Activated CD8-positive, alpha-beta memory T cell treated with anti-CD3 and anti-CD28 coated beads for 36 hours (primary cell): ENCODE data around the gene ERBIN. TPM values are rescaled to one million over a fixed set of nuclear protein-coding genes. Genes with fewer than 3 reads are reported as not detected.
"Not testable (repeated sequence)": the region's sequence is repeated elsewhere in the genome, so short reads cannot be mapped to it uniquely, and the experiment has no call there.

Experiments
- CTCF ChIA-PET: fragments of 350-600 bp; sonication (Branson Sonifier 250); formaldehyde crosslinking; loops from one replicate; lab custom pipeline; 2021; ENCODE audit warnings: antibody characterized with exemption; lab: Charles Lee
- POLR2A ChIA-PET: fragments of 350-600 bp; sonication (Branson Sonifier 250); formaldehyde crosslinking; loops from one replicate; lab custom pipeline; 2021; ENCODE audit warnings: antibody characterized with exemption; lab: Charles Lee
- total RNA-seq, 2 experiments: library from RNA; stranded (reverse); gene quantifications; one replicate each; pipeline ENCODE4 v1.2.3, GENCODE V29; 2021

Gene ERBIN
- total RNA-seq, 2 experiments from 2014 or later, result 33.8 to 35.8 TPM

DNA sequence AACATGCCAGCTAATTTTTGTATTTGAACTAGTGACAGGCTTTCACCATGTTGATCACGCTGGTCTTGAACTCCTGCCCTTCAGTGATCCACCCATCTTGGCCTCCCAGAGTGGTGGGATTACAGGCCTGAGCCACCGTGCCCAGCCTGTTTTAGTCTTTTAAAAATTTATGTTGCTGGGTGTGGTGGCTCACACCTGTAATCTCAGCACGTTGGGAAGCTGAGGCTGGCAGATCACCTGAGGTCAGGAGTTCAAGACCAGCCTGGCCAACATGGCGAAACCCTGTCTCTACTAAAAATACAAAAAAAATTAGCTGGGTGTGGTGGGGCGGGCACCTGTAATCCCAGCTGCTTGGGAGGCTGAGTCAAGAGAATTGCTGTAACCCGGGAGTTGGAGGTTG is 10.7 kb upstream of the ERBIN start:
- CTCF ChIA-PET, POLR2A ChIA-PET: not testable (repeated sequence)

GRCh38 chr5:65916066-65916465 is 10.3 kb upstream of the ERBIN start:
- POLR2A ChIA-PET, result no interaction called here
- CTCF ChIA-PET, result no interaction called here

DNA sequence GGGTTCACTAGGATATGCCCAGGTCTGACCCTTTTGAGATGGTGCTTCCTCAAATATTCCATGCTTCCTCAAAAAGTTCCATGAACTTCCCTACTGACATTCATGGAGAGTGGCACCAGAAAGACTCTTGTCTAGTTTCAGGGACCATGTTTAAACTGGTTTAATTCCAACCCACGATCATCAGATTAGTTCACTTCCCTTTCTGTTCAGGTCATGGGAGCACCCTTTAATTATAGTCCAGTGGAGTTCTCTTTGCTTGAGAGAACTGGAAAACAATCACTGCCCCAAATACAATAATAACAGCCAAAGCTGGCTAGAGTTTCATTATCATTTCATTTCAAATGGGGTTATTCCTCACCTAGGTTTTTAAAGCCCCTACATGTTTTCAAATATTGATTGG is 9.7 kb upstream of the ERBIN start:
- ChIA-PET CTCF (no interaction called here), POLR2A (no interaction called here)

DNA sequence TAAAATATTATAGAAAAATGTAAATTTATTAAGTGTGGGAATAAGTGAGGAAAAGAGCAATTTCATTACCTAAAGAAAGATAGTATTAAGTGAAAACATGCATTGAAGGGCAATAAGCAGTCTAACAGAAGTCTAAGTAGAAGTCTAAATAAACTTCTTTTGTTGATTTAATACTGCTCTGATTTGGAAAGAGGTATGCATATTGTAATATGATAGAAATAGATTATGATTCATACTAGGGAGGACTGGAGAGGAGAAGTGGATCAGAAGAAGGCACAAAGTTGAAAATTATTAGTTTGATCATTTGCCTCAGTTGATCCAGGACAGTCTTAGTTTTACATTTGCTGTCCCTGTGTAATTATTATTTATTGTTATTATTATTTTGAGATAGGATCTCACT is 6.6 kb upstream of the ERBIN start:
- ChIA-PET CTCF (no interaction called here), POLR2A (no interaction called here)

GRCh38 chr5:65923339-65923738 is 3.0 kb upstream of the ERBIN start:
- POLR2A ChIA-PET, result no interaction called here

GRCh38 chr5:65924366-65925043 is 1.9 kb upstream of the ERBIN start:
- ChIA-PET POLR2A (interaction anchor here (1.0 kb wide), 1 partner anchor 220 kb away, joined by 3 read pairs; no protein-coding TSS in a partner anchor), CTCF (interaction anchor here (0.6 to 0.8 kb wide), 3 partner anchors 27 to 578 kb away, joined by 3 to 5 read pairs (median 3); no protein-coding TSS in a partner anchor)

More at GRCh38 chr5:65923339-65923738, 3.0 kb upstream of the ERBIN start:
- CTCF ChIA-PET, result no interaction called here

DNA sequence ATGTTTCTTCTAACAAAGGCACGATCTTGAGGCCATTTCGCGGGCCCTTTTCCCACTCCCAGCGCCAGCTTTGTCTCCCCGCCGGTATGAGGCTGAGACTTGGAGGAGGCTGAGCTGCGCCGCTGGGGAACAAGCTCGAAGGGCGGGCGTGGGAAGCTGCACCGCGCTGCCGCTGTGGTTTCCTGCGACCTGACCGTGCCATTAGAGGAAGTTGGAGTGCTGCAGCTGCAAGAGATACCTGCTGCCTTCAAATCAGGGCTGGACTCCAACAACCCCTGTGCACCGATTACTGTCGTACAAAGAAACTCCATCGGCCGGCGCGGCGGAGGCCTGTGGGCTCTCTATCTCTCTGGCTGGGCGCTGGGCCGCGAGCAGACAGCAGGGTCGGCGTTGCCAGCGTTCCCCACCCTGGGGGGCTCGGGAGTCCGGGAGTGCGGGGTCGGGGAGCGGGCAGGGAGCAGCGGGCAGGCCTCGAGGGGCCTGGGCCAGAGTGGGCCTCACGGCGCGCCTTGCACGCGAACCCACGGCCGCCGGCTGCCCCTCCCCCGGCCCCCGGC is 1.3 kb upstream of the ERBIN start:
- CTCF ChIA-PET, result interaction anchor here (0.6 to 0.8 kb wide), 3 partner anchors 27 to 578 kb away, joined by 3 to 5 read pairs (median 3); no protein-coding TSS in a partner anchor

GRCh38 chr5:65925601-65926275 is 637 bp upstream of the ERBIN start:
- CTCF ChIA-PET, result interaction anchor here (0.8 to 1.0 kb wide), 2 partner anchors 26 to 183 kb away, joined by 3 to 4 read pairs; no protein-coding TSS in a partner anchor

More for the DNA sequence above, 1.3 kb upstream of the ERBIN start:
- POLR2A ChIA-PET, result interaction anchor here (0.5 to 1.0 kb wide), 2 partner anchors 155 to 219 kb away, joined by 3 read pairs; no protein-coding TSS in a partner anchor

DNA sequence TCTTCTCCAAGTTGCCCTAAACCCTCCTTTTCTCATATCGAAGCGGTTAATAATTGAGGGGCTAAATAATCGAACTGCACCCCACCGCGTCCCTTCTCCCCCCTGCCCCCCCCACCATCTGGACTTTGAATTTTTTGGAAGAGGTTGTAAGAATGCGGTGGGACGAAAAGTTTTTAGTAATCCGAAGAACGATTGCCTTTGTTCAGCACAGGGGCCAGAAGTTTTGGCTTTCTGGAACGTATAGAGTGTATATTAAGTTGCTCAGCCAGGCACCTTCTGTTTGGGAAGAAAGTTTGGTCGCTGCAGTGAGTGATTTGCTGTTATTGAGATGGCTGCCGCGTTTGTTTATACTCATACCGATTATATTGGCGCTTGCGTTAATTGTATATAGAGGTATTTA is 518 bp downstream of the ERBIN start:
- CTCF ChIA-PET, result interaction anchor here (1.0 kb wide), 1 partner anchor 184 kb away, joined by 4 read pairs; no protein-coding TSS in a partner anchor
- POLR2A ChIA-PET, result interaction anchor here (0.6 kb wide), 2 partner anchors 205 to 212 kb away, joined by 5 read pairs; no protein-coding TSS in a partner anchor

More at GRCh38 chr5:65925601-65926275, 637 bp upstream of the ERBIN start:
- POLR2A ChIA-PET, result interaction anchor here (0.5 to 0.7 kb wide), 3 partner anchors 73 to 261 kb away, joined by 3 to 5 read pairs (median 4); no protein-coding TSS in a partner anchor

- ChIA-PET POLR2A (no interaction called here), CTCF (no interaction called here)
These were observed 1.3 kb downstream of the ERBIN start for GRCh38 chr5:65927503-65928321.

- POLR2A ChIA-PET, result no interaction called here
- CTCF ChIA-PET, result no interaction called here
These were observed 2.0 kb downstream of the ERBIN start for GRCh38 chr5:65928322-65928752.

DNA sequence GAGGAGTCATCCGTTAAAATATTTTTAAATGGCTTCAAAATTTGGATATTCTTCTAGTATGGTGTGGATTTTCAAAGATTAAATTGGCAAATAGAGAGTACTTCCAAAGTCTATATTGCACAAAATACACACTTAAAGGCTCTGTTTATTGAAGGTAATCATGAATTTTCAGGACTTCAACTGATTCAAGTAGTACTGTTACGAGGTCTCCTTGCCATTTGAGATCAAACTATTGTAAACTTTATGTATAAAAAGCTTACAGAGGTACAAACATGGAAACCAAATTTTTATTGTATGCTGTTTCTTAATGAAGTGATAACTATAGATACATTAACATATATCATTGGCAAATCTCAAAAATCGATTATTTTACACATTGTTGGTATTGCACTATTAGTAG is 2.5 kb downstream of the ERBIN start:
- CTCF ChIA-PET, result no interaction called here

DNA sequence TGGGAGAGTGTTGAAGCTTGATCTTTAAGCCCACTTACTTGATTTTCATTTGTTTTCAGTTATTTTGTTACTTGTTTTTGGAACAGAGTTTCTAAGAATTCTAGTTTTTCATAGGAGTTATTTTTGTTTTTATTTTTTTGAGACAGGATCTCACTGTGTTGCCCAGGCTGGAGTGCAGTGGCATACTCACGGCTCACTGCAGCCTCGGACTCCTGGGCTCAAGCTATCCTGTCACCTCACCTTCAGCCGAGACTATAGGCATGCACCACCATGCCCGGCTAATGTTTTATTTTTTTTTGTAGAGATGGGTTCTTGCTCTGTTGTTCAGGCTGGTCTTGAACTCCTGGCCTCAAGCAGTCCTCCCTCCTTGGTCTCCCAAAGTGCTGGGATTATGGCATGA is 6.3 kb downstream of the ERBIN start:
- ChIA-PET CTCF (interaction anchor here (0.6 kb wide), 1 partner anchor 66 kb away, joined by 3 read pairs; no protein-coding TSS in a partner anchor), POLR2A (no interaction called here)

More for the DNA sequence above, 2.5 kb downstream of the ERBIN start:
- POLR2A ChIA-PET, result no interaction called here

DNA sequence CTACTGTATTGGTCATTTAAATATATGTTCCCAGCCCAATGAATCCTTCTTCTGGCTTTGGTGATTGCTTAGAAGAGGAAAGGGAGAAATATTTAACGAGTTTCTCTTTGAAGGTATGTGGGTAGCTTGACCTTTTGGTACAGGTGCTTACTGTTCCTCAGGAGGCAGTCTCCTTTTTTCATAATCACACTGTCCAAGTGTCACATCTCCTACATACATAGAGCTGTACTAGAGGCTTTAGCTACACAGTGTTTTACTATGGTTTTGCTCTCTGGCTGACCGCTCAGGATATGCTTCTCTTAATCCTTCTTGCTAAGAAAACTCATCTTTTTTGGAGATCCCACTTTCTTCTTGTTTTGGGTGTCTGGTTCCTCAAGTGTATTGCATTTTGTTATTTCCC is 6.9 kb downstream of the ERBIN start:
- CTCF ChIA-PET, result no interaction called here
- POLR2A ChIA-PET, result no interaction called here

GRCh38 chr5:65938256-65938655 is 11.9 kb downstream of the ERBIN start:
- CTCF ChIA-PET, result interaction anchor here (1.2 kb wide), 1 partner anchor 60 kb away, joined by 3 read pairs; no protein-coding TSS in a partner anchor
- POLR2A ChIA-PET, result no interaction called here

GRCh38 chr5:65943771-65944170 is 17.4 kb downstream of the ERBIN start:
- ChIA-PET CTCF (no interaction called here), POLR2A (no interaction called here)

GRCh38 chr5:65946198-65946745 is 19.9 kb downstream of the ERBIN start:
- ChIA-PET POLR2A (no interaction called here), CTCF (no interaction called here)

- ChIA-PET POLR2A (no interaction called here), CTCF (no interaction called here)
These were observed 21.9 kb downstream of the ERBIN start for GRCh38 chr5:65948115-65948747.
